HG03378 (cell line): ENCODE measurements around the gene KIF3A.

Experiments
- ATAC-seq: cut with Tn5 transposase; IDR thresholded peaks from one replicate; pipeline ENCODE4 v1.9.1; 2021; ENCODE audit warnings: mild to moderate bottlenecking, moderate library complexity; ENCODE audit not compliant: unreplicated experiment

The KIF3A gene

DNA sequence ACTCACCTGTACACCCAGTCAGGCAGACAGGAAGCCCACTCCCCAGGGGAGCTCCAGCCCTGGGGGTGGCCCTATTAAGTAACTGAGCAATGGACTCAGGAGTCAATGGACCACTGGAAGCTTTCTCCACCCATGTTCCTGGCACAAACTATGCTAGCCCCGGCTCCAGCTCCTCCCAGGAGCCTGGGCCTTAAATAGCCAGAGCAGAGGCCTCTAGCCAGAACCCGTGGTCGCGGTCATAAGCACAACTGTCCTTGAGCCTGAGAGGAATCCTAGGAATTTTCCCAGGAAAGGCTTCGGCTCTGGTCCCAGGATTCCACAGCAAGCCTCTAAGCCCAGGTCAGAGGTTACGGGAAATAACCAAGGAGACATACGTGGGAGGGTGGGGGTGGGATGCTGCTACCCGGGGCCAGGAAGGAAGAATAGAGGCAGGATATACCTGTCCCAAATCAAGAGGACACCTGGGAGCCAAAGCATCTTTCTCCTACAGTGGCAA is 34.2 kb upstream of the KIF3A start:
- no peak for ATAC-seq

DNA sequence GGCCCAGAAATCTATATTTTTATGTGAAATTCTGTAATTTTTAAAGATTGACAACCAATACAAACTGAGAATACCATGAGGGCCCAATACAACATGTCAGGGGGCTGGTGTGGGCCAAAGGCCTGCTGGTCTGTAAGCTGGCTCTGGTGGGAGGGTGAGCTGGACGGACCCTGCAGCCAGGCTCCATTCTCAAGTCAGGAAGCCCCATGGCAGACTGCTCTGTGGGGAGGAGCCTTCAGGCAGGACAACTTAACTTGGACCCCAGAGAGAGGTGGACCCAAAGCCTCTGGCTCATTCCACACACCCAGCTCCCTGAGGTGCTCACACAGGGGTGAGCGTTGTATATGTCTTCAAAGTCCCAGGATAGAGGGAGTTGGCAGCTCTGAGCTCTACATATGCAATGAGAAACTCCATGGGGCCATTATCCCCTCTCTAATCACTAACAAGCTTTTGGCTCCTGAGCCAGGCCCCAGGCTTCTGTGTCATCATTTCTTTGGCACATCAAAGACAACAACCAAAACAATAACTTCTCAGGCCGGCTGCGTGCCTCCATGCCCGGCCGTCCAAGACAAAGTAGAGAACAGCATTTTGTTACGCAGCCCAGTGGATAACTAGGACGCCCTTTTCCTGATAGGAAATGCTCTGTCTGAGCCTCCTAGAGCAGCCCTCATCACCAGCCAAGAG is 33.3 kb upstream of the KIF3A start:
- no peak for ATAC-seq

DNA sequence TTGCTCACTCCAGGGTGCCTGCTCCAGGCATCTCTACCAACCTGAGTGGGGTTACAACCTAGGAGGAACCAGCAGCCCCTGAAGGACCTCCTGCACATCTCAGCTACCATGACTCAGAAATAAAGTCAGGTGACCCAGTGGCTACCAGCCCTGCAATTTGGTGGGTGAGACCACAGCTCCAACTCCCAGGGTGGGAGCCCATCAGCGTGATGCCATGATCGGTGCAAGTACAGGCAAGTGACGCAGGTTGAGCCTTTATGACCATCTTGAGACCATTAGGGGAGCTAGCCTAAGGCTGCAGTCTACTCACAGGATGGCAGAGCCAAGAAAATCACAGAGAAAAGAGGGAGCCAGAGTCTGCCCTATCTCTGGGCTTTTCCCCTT is 31.1 kb upstream of the KIF3A start:
- no peak for ATAC-seq

DNA sequence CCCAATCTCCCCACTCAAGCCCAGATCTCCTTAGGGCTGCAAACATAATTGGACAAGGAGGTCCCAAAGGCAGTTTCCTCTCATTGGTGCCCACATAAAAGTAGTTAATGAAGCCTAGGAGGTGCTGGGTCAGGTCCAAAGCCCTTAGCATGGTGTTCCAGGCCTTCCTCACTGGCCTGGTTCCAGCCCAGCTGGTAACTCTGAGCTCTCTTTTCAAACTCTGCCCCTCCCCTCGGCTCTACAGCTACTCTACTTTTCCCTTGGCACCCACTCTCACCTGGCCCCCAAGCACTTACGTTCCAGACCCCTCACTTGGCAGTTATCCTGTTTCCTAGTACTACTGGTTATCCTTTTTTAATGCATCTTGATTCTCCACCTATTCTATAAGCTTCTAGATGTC is 29.8 kb upstream of the KIF3A start:
- ATAC-seq = no peak

DNA sequence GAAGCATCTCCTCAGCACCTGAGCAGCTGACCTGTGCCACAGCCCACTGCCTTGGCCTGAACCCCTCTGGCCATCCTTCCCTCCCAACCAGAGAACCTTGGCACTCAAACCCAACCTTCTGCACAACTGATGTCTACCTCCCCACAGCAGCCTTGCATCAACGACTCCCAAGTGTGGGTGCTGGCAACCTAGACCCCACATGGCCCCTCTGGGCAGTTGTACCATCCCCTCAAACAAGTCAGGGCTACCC is 29.4 kb upstream of the KIF3A start:
- no peak for ATAC-seq

DNA sequence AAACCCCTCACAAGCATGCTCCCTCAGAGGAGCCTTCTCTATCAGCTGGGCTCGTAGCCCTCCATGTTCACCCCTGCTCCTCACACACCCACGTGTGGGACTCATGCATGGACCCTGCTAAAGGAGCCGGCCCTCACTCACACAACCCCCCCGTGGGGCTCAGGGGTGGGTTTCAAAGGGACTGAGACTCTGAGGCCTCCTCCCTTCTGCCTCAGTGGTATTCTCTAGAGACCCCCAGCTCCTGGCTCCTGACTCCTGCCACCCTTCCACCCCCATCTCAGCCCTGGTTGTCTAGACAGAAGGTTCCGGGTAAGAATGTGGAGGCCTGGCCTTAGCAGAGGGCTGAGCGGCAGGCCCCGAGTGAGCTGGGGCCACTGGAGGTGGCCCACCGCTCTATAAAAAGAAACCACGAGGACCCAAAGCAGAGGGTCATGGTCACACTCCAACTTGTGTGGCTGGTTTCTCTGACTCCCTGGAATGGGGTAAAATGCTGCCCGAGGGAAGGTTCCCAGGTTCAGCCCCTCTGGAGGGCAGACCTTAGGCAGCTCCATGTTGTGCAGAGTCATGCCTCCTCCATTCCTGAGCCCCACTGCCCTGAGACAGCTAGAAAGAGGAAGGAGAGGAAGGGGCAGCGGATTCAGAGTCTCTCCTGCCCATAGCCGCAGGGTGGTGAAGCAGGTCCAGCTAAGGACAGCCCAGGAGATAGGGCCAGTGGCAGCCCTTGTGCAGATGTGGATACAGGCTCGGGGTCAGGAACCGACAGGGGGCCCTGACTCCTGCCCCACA is 28.9 kb upstream of the KIF3A start:
- ATAC-seq = no peak

DNA sequence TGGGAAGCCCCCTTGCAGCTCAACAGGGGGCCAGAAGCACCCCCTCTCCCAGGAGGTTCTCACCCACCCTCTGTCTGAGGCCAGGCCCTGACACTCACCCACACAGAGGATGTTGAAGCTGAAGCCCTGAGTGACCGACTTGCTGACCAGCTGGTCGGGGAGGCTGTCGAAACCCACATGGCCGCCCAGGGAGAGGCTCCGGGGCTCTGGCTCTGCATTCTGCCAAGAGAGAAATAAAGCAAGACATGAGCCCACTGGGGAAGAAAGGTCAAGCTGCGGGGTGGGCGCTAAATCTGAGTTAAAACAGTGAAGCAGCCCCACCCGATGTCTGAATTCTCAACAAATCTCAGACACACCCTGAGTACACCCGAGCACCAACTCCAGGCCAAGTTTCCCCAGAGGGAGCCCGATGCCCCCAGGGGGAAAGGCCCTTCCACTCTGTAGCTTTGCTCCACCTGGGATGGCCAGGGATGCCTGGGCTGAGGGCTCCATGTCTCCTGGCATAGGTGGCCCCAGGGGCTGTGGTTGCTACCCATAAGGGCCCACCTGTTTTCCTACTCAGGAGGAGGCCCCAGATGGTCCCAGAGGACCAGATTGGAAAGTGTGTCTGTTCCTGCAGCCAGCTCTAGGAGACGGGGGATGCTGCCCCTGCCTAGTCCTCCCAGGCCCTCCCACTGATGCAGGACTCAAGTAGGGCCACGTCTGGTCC is 28.1 kb upstream of the KIF3A start:
- no peak for ATAC-seq

DNA sequence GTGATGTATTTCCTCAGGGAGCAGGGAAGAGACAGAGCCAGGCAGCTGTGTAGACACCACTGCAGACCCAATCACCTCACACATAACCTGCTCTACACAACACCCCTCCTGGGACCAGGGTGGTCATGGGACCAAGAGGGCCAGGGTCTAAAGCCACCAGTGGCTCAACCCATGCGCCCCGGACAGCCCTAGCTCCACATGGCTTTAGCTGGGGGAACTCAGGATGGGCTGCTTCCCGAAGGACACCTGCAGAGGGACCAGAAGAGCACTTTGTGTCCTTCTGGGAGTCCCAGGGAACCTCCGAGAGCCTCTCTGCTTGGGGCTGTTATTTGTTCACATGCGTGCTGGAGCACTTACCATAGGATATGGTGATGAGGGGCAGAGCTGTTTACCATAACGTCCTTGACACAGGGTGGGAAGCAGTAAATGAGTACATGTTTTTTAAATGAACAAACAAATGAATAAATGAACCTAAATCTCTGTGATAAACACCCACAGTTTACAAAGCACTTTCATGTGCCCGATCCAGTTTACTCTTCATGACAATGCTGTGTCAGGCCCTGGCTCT is 27.4 kb upstream of the KIF3A start:
- ATAC-seq = no peak

DNA sequence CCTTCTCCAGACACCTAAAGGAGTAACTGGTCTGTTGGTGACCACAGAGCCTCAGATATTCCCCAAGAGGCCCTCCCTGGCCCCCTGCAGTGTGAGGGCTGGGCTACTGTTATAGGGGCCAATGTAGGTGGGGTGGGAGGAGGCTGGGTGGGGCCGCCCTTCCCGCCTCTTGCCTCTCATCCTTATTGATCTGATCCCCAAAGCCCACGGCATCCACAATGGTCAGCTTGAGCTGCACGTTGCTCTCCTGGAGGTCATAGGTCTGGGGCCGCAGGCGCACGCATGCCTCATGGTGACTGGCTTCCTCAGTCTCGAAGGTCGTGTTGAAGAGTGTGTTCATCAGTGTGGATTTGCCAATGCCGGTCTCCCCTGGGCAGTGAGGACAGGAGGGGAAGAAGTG is 26.7 kb upstream of the KIF3A start:
- no peak for ATAC-seq

DNA sequence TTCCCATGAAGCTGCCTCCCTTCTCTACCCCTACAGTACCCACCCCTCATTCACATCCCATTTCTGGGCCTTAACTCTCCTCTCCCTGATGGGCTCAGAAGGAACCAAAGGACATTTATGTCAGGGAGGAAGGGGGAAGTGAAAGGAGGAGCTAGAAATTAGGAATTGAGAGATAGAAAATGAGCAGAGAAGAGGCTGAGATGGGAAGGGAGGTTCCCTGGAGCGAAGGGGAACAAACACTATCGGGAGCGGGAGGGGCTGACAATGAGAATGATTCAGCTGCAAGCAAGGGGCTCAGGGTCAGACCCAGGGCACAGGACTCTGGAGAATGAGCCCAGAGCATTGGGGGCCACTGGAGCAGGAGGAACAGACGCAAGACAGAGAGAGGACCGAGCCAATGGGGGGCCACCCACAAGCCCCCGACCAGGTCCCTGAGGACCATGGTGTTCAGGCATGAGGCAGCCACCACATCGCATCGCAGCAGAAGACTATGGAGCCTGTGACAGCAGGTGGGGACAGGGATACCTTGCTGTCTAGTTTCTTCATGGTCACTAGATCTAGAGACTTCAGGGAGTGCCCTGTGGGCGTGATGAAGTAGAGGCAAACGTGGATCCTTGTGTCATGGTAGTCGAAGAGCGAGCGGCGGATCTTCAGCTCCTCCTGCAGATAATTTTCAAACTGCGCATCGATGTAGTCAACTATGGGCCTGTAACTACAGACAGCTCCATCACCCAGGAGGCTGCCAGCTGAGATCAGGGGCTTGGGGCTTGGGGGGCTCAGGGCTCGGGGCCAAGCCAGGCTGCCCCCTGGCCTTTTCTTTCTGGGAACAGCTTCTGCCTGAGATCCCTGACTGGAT is 26.1 kb upstream of the KIF3A start:
- ATAC-seq = no peak

DNA sequence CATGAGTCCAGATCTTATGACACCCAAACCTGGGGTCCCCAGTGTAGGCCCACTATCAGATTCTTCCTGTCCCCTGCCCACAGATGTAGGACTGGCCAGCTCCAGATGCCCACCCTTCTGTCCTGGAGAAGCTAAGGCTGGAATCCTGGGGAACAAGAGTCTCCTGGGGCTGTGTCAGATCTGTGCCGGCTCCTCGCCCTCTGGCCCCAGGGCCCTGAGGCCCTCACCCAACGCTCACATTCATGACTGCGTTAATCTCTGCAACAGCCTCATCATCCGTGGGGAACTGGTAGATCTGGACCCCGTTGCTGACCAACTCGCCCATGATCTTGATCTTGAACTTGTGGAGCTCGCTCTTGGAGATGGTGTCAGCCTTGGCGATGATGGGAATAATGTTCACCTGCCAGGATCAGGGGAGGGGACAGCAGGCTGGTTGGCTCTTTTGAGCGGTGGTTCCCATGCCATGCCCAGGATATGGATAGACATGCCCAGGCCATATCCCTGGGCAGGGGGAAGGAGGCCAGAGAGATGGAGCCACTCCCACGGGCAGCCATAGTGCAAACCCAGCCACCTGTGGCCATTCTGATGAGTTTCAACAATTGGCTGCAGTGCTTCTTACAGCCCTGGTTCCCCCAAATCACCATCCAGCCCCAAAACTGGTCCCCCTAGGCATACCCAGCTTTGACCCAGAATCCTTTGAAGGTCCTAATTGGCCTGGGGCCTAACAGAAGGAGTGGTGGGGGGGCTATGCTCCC is 25.1 kb upstream of the KIF3A start:
- no peak for ATAC-seq

DNA sequence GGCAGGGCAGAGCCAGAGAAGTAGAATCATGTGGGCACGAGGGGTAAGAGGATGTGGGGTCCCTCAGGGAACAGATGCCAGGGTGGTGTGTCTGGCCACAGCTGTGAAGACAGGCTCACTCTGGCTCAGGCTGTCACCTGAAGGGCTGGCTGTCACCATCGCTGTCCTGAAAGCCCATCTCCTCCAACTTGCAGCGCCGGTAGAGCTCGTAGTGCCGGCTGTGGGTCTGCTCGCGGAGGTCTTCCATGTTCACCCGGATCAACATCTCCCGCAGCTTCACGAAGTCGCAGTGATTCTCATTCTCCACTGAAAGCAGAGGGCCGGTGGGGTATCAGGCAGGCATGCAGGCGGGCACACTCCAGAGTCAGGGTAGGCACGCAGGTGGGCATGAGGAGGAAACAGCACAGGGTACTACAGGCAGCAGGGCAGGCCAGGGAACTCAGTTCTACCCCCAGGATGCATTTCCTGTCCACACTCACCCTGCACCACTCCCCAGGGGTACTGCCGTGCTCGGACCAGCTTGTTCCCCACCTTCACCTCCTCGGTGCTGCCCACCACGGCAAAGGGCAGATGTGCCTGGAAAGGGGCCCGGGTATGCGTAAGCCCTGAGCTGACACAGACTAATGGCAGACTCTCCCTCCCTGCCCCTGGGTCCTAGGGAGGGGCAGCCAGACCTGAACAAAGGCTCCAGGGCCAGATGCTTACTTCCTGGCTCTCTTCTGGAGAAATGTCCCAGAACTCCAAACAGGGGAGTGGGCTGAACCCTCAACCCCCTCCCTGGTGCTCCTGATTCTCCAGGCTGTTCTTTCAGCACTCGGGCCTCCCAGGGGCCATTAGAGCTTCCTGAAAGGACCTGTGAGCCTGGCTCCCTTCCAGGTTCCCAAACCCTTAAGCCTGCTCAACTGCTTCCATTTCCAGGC is 24.2 kb upstream of the KIF3A start:
- ATAC-seq = no peak

DNA sequence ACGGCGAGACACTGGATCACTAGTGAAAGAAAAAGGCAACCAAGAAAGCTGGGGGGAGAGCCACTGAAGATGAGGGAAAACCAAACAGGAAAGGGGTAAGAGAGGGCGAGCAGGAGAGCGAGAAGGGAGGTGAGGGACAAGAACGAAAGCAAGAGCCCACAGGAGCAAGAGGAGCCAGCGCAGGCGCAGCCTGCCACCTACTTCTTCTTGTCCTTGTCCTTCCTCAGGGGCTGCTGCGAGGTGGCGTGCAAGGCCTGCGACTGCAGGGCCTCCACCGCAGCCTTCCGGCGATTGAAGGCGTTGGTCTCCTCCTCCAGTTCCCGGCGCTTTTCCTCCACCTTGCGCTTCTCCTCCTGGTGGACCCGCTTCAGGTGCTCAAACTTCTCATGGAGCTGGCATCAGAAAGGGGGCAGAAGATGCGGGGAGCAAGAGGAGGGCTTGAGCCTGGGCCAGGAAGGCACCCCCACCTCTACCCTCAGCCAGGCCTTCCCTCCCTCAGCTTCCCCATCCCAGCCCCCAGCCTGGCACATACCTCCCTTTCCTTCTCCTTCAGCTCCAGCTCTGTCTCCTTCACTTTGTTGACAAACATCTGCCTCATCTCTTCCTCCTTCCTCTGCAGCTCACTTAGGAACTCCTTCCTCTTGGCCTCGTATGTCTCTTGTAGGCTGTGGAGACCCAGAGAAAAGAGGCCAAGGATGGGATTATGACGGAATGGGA is 23.4 kb upstream of the KIF3A start:
- ATAC-seq = no peak

DNA sequence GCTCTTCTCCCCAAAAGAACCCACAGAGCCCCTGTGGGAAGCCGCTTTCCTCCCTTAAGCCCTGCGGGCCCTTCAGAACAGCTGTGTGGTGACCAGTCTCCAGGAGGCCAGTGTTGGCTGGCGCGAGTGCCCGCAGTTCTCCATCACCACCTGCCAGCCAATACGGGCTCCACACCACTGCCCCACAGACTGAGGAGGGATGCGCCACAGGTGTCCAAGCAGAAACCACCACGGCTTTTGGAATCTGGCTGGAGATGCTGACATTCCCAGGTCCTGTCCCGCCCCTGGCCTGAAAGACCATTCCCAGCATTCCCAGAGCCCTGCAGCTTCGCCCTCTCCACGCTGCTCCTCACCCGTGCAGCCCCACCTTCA is 22.7 kb upstream of the KIF3A start:
- ATAC-seq = no peak

DNA sequence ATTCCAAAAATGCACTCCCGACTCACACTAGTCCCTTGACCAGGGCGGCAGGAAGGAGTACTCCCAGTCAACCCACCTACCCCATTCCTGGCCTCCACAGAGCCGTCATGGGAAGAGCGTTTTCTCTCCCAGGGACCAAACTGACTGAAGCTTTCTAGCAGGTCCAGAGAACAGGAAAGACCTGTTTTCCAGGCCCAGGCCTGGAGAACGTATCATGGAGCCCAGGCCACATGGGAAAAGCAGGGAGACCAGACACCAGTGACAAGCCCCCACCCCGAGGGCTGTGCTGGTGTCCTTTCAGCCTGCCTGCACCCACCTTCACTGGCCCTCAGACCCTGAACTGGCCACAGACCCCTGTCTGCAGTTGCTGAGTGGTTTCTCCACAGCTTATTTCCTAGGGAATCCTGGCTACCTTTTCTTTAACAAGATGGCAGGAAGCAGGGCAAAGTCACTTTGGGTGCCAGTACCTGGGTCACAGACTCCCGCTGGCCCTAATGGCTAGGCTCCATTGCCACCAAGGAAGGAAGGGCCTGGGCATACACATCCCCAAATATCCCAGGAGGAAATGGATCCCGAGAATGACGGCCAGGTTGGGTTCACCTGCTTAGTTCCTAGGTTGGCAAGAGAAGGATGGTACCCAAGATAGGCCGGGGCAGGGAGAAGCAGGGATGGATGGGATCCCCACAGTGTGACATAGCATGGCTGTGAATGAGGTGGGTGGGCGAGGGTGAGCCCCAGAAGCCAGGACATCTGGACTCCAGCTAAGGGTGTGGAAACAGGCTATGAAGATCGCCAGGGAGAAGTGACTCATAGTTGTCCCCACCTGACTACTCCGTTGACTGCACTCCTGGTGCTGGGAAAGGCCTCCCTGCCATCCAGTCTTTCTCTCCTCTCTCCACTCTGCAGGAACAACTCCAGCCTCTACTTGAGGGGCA is 22.0 kb upstream of the KIF3A start:
- ATAC-seq = no peak

DNA sequence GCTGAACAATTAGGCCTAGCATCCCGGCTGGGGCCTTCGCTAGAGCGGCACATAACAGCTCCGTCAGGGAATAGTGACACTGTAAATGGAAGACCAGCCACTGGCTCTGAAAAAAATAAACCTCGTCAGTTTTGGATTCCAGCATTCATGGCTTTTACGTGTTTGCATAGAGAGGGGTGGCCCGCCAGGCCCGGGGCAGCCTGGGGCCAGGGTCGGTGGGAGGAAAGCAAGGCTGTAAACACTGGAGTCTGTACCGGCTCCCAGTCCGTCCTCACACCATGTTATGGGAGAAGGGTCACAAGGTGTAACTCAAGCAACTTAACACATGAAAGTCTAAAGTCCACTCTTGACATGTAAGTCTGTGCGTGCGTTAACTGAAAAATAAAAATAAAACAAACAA is 21.1 kb upstream of the KIF3A start:
- no peak for ATAC-seq

DNA sequence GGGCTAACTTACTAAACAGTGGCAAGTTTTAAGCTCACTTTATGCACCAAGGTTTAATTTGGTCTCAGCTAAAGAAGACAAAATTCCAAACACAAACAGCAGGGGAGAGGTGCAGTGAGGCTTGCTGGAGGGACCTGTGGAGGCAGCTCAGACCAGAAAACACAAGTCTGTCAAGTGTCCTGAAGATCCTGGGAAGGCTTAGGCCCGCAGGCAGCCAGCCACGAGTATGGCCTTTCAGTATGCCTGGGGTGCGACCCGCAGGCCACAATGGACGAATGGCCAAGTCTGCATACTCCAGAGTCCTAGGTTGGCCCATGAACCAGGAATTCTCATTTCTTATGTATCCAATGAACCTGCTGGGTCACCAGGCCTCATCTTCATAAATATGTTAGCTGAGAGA is 19.2 kb upstream of the KIF3A start:
- no peak for ATAC-seq

DNA sequence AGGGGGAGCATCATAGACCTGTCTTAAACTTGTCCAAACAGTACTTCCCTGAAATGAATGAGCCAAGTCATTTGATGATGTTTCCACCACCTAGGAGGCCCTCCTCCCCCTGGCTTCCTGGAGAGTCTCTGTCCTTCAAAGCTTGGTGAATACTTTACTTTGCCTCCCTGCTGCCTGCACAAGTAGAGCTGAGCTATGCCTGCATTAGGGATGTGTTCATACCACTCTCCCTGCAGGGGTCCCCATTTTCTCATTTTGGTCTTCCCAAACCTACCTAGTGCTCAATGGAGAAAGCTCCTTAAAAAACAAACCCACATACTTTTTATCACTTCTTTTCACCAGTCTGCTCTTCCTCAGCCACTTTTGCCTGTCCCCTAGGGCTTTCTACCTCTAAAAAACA is 17.6 kb upstream of the KIF3A start:
- no peak for ATAC-seq
